ENCODE measurements around the gene MEPCE. TPM values are rescaled to one million over a fixed set of nuclear protein-coding genes. Genes with fewer than 3 reads are reported as not detected.
A peak's percentile ranks its signal among the peaks of the same experiment; 100 is the strongest.

The MEPCE gene
- polyA plus RNA-seq, 1 donor (not counting 4 experiments of a cell fraction or from before 2014, with no cell fraction given) = 10.6 TPM

GRCh38 chr7:100469227-100470044 is 39.8 kb downstream of the MEPCE start:
- no peaks in the 10 kb centered on the region for H3K9me1 ChIP-seq (ENCODE audit: control insufficient read depth, extremely low read depth, insufficient read depth, low read length)

GRCh38 chr7:100471021-100471420 is 41.4 kb downstream of the MEPCE start:
- H3K4me1 ChIP-seq (ENCODE audit: control insufficient read depth, extremely low read depth, insufficient read depth, low read length) = peaks cover 16% of the 10 kb centered on the region
- H3K4me3 ChIP-seq (ENCODE audit: control insufficient read depth in 2 of 3, extremely low read depth in 1 of 3, insufficient read depth in 2 of 3, low read depth in 1 of 3, low read length in 3 of 3) = no peak overlapping the region
- H3K9me1 ChIP-seq (ENCODE audit: control insufficient read depth, extremely low read depth, insufficient read depth, low read length) = no peaks in the 10 kb centered on the region
- H2AFZ ChIP-seq (ENCODE audit: control insufficient read depth, low read length) = no peak overlapping the region
- no peak overlapping the region for H3K9ac ChIP-seq (ENCODE audit: control insufficient read depth, extremely low read depth, insufficient read depth, low read length)
- H3K4me2 ChIP-seq (ENCODE audit: control insufficient read depth, extremely low read depth, insufficient read depth, low read depth, low read length) = no peak overlapping the region
- peaks cover 11 to 21% of the 10 kb centered on the region in 2 experiments for H3K36me3 ChIP-seq (ENCODE audit: control insufficient read depth in 2 of 2, extremely low read depth in 1 of 2, insufficient read depth in 2 of 2, low read length in 2 of 2)
- dilution Hi-C loops (cut with MboI; ENCODE audit: extremely low pct_ligation_motif_present, low sequenced_read_pairs) = no loop called here
- TF ChIP-seq EZH2 (IDR thresholded peaks at IDR 0.05; ENCODE audit: low read length) = no peak
- TF ChIP-seq CTCF (optimal IDR thresholded peaks at IDR 0.05 in 1 of 3, IDR thresholded peaks at IDR 0.05 in 1 of 3, conservative IDR thresholded peaks at IDR 0.05 in 1 of 3; ENCODE audit: extremely low read depth in 1 of 3, insufficient read depth in 2 of 3, low read length in 3 of 3) = no peak
- H3K79me2 ChIP-seq (ENCODE audit: control insufficient read depth, insufficient read depth, low read length) = peaks cover 4% of the 10 kb centered on the region
- DNase-seq (ENCODE audit: low read depth, low spot score) (no peak), FAIRE-seq (no peak)
- H4K20me1 ChIP-seq (ENCODE audit: control insufficient read depth, extremely low read depth, insufficient read depth, low read length) = no peaks in the 10 kb centered on the region
- H3K27ac ChIP-seq (ENCODE audit: control insufficient read depth, insufficient read depth, low read length) = no peak overlapping the region
- H3K9me3 ChIP-seq (ENCODE audit: control insufficient read depth, low read depth, low read length) = no peaks in the 10 kb centered on the region
- H3K27me3 ChIP-seq (ENCODE audit: control insufficient read depth, extremely low read depth, insufficient read depth, low read length) = no peaks in the 10 kb centered on the region

More at GRCh38 chr7:100469227-100470044, 39.8 kb downstream of the MEPCE start:
- H3K27ac ChIP-seq (ENCODE audit: control insufficient read depth, insufficient read depth, low read length) = no peak overlapping the region
- H3K79me2 ChIP-seq (ENCODE audit: control insufficient read depth, insufficient read depth, low read length) = no peaks in the 10 kb centered on the region
- H3K27me3 ChIP-seq (ENCODE audit: control insufficient read depth, extremely low read depth, insufficient read depth, low read length) = no peaks in the 10 kb centered on the region
- peaks cover 11% of the 10 kb centered on the region for H3K4me1 ChIP-seq (ENCODE audit: control insufficient read depth, extremely low read depth, insufficient read depth, low read length)
- no peak overlapping the region for H3K9ac ChIP-seq (ENCODE audit: control insufficient read depth, extremely low read depth, insufficient read depth, low read length)
- no peak for DNase-seq (ENCODE audit: low read depth, low spot score)
- H4K20me1 ChIP-seq (ENCODE audit: control insufficient read depth, extremely low read depth, insufficient read depth, low read length) = no peaks in the 10 kb centered on the region
- no peaks in the 10 kb centered on the region for H3K9me3 ChIP-seq (ENCODE audit: control insufficient read depth, low read depth, low read length)
- no peak overlapping the region for H3K4me2 ChIP-seq (ENCODE audit: control insufficient read depth, extremely low read depth, insufficient read depth, low read depth, low read length)
- dilution Hi-C loops (cut with MboI; ENCODE audit: extremely low pct_ligation_motif_present, low sequenced_read_pairs) = no loop called here
- FAIRE-seq = no peak
- peaks cover 11 to 20% of the 10 kb centered on the region in 2 experiments for H3K36me3 ChIP-seq (ENCODE audit: control insufficient read depth in 2 of 2, extremely low read depth in 1 of 2, insufficient read depth in 2 of 2, low read length in 2 of 2)
- H3K4me3 ChIP-seq (ENCODE audit: control insufficient read depth in 2 of 3, extremely low read depth in 1 of 3, insufficient read depth in 2 of 3, low read depth in 1 of 3, low read length in 3 of 3) = no peak overlapping the region
- TF ChIP-seq CTCF (optimal IDR thresholded peaks at IDR 0.05 in 1 of 3, IDR thresholded peaks at IDR 0.05 in 1 of 3, conservative IDR thresholded peaks at IDR 0.05 in 1 of 3; ENCODE audit: extremely low read depth in 1 of 3, insufficient read depth in 2 of 3, low read length in 3 of 3) = peak; percentile 89 to 99 (median 96)
- no peak for TF ChIP-seq EZH2 (IDR thresholded peaks at IDR 0.05; ENCODE audit: low read length)
- no peak overlapping the region for H2AFZ ChIP-seq (ENCODE audit: control insufficient read depth, low read length)
